Measurements from ENCODE around the gene MUC20. TPM values are rescaled to one million over a fixed set of nuclear protein-coding genes. Genes with fewer than 3 reads are reported as not detected.
"Not testable (repeated sequence)": the region's sequence is repeated elsewhere in the genome, so short reads cannot be mapped to it uniquely, and the experiment has no call there.

MUC20 gene, protein sequence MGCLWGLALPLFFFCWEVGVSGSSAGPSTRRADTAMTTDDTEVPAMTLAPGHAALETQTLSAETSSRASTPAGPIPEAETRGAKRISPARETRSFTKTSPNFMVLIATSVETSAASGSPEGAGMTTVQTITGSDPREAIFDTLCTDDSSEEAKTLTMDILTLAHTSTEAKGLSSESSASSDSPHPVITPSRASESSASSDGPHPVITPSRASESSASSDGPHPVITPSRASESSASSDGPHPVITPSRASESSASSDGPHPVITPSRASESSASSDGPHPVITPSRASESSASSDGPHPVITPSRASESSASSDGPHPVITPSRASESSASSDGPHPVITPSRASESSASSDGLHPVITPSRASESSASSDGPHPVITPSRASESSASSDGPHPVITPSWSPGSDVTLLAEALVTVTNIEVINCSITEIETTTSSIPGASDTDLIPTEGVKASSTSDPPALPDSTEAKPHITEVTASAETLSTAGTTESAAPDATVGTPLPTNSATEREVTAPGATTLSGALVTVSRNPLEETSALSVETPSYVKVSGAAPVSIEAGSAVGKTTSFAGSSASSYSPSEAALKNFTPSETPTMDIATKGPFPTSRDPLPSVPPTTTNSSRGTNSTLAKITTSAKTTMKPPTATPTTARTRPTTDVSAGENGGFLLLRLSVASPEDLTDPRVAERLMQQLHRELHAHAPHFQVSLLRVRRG
- total RNA-seq: 52.0 TPM

DNA sequence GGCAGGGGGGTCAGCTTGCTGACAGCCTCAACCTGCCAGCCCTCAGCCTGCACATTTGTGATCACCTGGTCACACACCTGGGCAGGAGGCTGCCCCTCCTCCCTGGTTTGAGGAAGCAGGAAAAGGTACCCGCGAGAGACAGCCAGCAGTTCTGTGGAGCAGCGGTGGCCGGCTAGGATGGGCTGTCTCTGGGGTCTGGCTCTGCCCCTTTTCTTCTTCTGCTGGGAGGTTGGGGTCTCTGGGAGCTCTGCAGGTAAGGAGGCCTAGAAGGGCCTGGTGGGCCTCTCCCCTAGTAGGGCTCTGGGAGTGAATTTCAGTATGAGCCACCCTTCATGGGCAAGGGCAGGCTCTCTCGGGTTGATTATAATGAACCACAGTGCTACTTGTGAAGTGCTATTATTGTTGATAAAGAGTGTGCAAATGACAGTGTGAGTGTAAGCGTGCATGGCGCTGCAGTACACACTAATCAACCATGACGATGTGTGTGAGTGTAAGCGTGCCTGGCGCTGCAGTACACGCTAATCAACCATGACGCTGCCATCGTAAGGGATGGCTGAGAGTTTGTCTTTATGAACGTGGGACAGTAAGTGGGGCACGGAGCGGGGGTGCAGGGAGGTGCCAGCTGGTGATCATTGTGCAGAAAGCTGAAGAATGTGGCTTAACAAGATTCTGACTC lies at the start of gene MUC20:
Gene MUC20, plus strand, starts transcription at position 148 of the 676 bp plus-strand sequence. Its CDS starts 30 bp downstream, at position 178.
- H3K4me1 ChIP-seq; H3K4me3 ChIP-seq; H3K27ac ChIP-seq; H3K9me3 ChIP-seq; intact Hi-C loops (cut with DNase I); H3K36me3 ChIP-seq; DNase-seq (ENCODE audit: low spot score in 2 of 2); H3K27me3 ChIP-seq: not testable (repeated sequence)

DNA sequence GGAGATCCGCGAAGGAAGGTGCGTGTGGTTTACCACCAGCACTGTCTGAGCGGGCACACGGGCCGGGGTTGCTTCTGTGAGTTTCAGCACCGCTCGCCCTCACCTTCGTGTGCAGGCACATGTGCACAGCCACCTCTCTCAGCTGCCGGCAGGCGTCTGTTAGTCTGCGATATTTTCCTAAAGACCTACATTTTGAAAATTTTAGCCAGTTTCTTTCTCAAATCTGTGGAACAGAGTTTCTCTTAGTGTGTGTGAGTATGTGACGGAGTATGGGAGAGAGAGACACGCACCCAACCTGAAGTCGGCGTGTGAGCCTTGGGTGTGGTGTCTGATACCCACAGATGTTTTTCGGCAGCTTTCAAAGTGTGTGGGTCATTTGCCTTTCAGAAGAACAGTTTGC lies 49.5 kb upstream of the MUC20 start:
- H3K9me3 ChIP-seq; DNase-seq (ENCODE audit: low spot score in 2 of 2); intact Hi-C loops (cut with DNase I); H3K27me3 ChIP-seq; H3K27ac ChIP-seq; H3K4me3 ChIP-seq; H3K4me1 ChIP-seq: not testable (repeated sequence)
- peaks cover 14 to 64% of the 10 kb centered on the region in 2 donors for H3K36me3 ChIP-seq

DNA sequence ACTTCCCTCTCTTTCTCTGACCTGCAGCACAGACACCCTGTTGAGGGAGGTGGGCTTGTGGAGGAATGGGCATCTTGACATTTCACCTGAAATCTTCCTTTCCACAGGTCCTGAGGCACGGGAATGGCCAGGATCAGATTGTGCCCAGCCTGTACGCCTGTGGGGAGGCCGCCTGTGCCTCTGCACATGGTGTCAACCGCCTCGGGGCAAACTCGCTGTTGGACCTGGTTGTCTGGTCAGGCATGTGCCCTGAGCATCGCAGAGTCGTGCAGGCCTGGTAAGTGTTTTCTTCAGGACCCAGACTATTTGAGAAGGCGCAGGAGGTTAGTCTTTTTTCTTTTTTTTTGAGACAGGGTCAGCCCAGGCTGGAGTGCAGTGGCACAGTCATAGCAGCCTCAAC lies 47.1 kb upstream of the MUC20 start:
- H3K4me3 ChIP-seq; H3K27me3 ChIP-seq; DNase-seq (ENCODE audit: low spot score in 2 of 2); H3K9me3 ChIP-seq; intact Hi-C loops (cut with DNase I); H3K4me1 ChIP-seq; H3K27ac ChIP-seq: not testable (repeated sequence)
- H3K36me3 ChIP-seq: peaks cover 11 to 69% of the 10 kb centered on the region in 2 donors

DNA sequence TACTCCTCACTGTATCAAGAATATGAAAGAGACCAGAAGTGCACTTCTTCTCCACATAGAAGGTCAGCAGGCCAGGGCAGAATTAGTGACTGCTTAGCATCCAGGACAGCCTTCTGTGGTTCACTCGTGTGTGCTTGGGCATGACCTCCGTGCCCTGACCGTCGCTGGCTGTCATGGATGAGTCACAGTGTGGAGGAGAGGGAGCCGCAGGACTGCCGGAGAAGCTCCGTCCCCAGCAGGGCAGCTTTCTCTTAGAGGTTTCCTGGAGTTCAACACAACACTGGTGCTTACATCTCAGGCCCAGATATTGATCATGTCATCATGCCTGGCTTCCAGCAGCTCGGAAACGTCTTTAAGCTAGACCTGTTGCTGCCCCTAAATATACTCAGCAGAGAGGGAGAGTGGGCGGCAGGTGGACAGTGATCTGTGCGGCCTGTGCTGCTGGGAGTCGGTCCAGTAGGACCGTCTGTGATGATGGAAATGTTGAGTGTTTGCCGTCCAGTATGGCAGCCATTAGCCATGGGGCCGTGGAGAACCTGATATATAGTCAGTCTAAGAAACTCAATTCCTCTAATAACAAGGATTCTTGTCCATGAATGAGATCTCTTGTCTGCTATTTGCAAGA lies 42.3 kb upstream of the MUC20 start:
- intact Hi-C loops (cut with DNase I); H3K4me3 ChIP-seq; DNase-seq (ENCODE audit: low spot score in 2 of 2); H3K27ac ChIP-seq; H3K9me3 ChIP-seq; H3K4me1 ChIP-seq; H3K27me3 ChIP-seq: not testable (repeated sequence)
- peaks cover 21 to 47% of the 10 kb centered on the region in 2 donors for H3K36me3 ChIP-seq

DNA sequence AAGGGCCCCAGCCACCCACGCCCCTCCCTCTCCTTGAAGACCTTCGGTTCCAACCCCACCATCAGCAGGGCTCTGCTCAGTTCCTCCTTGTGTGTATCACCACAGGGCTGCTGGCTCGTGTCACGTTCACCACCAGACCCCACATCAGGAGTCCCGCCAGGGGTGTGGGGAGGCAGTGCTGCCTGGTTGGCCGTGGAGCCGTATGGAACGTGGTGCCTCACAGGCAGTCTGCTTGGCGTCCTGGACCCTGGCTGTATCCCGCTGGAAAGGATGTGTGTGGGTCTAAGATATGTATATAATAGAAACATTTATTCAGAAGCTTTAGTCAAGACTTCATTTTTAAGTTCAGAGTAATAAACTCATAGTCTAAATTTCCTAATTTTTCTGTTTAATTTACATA lies 40.1 kb upstream of the MUC20 start:
- DNase-seq (ENCODE audit: low spot score in 2 of 2); H3K4me3 ChIP-seq; H3K4me1 ChIP-seq; H3K27me3 ChIP-seq; H3K27ac ChIP-seq; H3K9me3 ChIP-seq; intact Hi-C loops (cut with DNase I): not testable (repeated sequence)
- peaks cover 24 to 40% of the 10 kb centered on the region in 2 donors for H3K36me3 ChIP-seq

DNA sequence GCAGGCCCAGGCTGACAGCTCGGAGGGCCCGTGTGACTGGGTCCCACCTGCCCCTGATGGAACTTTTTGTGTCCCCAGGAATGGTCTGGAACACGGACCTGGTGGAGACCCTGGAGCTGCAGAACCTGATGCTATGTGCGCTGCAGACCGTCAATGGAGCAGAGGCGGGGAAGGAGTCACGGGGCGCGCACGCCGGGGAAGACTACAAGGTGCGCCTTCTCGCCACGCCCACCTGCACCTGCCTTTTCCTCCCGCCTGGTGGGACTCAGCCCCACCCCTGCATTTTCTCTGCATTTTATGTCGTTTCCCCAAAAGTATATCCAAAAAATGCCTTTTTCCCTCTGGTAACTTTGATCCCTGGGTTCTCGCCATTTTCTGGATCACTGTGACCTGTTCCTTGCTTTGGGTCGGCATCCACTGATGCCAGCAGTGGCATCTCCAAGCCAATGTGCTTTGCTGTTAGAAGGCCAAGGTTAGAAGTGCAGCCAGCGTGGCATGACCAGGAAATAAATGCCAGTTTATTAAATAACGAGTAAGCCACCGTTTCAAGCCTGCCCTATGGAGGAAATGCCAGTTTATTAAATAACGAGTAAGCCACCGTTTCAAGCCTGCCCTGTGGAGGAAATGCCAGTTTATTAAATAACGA lies 39.2 kb upstream of the MUC20 start:
- H3K27ac ChIP-seq; H3K9me3 ChIP-seq; H3K4me3 ChIP-seq; DNase-seq (ENCODE audit: low spot score in 2 of 2); intact Hi-C loops (cut with DNase I); H3K27me3 ChIP-seq; H3K4me1 ChIP-seq: not testable (repeated sequence)
- peaks cover 28 to 41% of the 10 kb centered on the region in 2 donors for H3K36me3 ChIP-seq

DNA sequence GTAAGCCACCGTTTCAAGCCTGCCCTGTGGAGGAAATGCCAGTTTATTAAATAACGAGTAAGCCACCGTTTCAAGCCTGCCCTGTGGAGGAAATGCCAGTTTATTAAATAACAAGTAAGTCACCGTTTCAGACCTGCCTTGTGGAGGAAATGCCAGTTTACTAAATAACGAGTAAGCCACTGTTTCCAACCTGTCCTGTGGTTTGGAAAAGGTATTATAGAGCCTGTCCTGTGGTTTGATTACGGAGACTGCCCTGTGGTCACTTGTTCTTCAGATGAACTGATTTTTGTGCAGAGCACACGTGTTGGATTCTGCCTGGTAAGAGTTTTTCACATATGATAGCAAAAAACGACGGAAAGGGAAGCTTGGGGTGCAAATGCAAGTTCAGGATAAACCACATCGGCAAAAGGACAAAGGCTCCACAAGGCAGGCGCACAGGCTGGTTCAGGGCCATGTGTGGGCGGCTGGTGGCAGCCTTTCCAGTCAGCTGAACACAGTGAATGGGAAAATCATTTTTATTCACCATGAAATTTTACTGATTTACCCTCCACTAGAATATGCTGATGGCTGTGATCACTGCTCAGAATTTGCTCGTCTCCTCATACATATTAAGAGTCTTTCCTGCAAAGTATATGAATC lies 38.6 kb upstream of the MUC20 start:
- H3K4me1 ChIP-seq; intact Hi-C loops (cut with DNase I); DNase-seq (ENCODE audit: low spot score in 2 of 2); H3K27ac ChIP-seq; H3K9me3 ChIP-seq; H3K4me3 ChIP-seq; H3K27me3 ChIP-seq: not testable (repeated sequence)
- peaks cover 28 to 42% of the 10 kb centered on the region in 2 donors for H3K36me3 ChIP-seq

DNA sequence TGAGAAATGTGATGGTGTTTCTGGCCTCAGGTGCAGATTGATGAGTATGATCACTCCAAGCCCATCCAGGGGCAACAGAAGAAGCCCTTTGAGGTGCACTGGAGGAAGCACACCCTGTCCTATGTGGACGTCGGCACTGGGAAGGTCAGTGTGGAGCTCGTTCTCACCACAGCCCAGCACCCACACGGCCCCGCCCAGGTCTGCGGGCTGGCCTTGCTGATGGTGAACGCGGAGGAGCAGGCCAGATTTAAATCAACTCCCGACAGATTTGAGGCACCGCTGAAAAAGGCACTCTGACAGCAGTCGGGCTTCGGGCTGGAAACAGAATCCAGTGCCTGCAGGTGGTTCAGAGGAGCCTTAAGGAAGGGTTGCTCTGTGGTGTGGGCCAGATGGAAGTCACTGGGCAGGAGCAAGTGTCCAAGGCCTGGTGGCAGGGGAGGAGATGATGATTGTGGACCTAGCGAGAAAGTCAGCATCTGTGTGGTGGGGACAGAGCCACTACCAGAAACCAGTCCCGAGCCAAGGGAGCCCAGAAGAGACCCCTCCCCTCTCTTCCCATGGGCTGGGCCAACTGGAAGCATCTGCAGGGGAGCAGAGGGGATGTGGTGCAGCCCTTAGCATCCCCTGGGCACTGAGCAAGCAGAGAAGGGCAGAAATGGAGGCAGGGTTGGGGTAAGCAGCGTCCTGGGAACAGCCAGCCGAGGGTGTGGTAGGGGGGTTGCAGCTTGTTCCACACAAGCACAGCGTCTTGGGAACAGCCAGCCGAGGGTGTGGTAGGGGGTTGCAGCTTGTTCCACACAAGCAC lies 36.9 kb upstream of the MUC20 start:
- H3K27me3 ChIP-seq; H3K27ac ChIP-seq; H3K4me3 ChIP-seq; DNase-seq (ENCODE audit: low spot score in 2 of 2); intact Hi-C loops (cut with DNase I); H3K9me3 ChIP-seq; H3K4me1 ChIP-seq: not testable (repeated sequence)
- H3K36me3 ChIP-seq: peaks cover 26 to 33% of the 10 kb centered on the region in 2 donors

DNA sequence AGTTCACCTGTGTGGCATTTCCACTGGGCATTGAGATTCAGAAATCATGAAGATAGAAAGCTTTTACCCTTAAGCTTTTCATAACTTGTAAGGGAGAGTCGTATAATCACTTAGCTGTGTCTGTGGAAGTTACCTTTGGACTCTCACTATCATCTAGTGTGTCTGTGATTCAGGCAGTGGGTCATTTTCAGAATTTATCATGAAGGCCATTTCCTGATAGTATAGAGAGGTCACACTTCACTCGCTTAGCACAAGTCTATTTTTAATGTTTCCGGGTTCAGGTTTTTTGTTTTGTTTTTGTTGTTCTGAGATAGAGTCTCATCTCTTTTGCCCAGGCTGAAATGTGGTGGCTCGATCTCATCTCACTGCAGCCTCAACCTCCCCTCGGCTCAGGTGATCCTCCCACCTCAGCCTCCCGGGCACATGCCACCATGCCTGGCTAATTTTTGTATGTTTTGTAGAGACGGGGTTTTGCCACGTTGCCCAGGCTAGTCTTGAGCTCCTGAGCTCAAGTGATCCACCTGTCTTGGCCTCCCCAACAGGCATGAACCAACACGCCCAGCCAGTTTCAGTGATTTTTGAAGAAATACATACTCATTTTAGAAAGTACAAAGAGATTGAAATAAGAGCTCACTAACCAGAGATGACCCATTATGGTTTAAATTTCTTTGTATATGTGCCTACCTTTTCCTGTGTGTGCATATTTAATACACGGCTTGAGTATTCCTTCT lies 36.1 kb upstream of the MUC20 start:
- peaks cover 32 to 39% of the 10 kb centered on the region in 2 donors for H3K36me3 ChIP-seq
- H3K4me3 ChIP-seq; H3K9me3 ChIP-seq; H3K27ac ChIP-seq; DNase-seq (ENCODE audit: low spot score in 2 of 2); H3K4me1 ChIP-seq; intact Hi-C loops (cut with DNase I); H3K27me3 ChIP-seq: not testable (repeated sequence)

DNA sequence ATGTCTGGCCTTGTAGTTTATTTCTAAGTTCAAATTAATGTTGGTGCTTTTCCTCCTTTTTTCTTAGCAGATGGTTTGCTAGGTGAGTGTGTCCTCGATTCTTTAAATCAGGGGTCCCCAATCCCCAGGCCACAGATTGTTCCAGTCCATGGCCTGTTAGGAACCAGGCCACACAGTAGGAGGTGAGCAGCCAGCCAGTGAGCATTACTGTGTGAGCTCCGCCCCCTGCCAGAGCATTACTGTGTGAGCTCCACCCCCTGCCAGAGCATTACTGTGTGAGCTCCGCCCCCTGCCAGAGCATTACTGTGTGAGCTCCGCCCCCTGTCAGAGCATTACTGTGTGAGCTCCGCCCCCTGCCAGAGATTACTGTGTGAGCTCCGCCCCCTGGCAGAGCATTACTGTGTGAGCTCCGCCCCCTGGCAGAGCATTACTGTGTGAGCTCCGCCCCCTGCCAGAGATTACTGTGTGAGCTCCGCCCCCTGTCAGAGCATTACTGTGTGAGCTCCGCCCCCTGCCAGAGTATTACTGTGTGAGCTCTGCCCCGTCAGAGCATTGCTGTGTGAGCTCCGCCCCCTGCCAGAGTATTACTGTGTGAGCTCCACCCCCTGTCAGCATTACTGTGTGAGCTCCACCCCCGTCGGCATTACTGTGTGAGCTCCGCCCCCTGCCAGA lies 34.1 kb upstream of the MUC20 start:
- H3K4me1 ChIP-seq; intact Hi-C loops (cut with DNase I); H3K27ac ChIP-seq; H3K4me3 ChIP-seq; H3K27me3 ChIP-seq; H3K9me3 ChIP-seq; DNase-seq (ENCODE audit: low spot score in 2 of 2): not testable (repeated sequence)
- H3K36me3 ChIP-seq: peaks cover 32 to 46% of the 10 kb centered on the region in 2 donors

DNA sequence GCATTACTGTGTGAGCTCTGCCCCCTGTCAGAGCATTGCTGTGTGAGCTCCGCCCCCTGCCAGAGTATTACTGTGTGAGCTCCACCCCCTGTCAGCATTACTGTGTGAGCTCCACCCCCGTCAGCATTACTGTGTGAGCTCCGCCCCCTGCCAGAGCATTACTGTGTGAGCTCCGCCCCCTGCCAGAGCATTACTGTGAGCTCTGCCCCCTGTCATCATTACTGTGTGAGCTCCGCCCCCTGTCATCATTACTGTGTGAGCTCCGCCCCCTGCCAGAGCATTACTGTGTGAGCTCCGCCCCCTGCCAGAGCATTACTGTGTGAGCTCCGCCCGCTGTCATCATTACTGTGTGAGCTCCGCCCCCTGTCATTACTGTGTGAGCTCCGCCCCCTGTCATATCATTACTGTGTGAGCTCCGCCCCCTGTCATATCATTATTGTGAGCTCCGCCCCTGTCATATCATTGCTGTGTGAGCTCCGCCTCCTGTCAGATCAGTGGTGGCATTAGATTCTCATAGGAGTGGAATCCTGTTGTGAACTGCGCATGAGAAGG lies 33.5 kb upstream of the MUC20 start:
- H3K27me3 ChIP-seq; DNase-seq (ENCODE audit: low spot score in 2 of 2); intact Hi-C loops (cut with DNase I); H3K27ac ChIP-seq; H3K4me3 ChIP-seq; H3K9me3 ChIP-seq; H3K4me1 ChIP-seq: not testable (repeated sequence)
- H3K36me3 ChIP-seq: peaks cover 36 to 46% of the 10 kb centered on the region in 2 donors
